ENCODE data around the gene BMPR1B.

DNA sequence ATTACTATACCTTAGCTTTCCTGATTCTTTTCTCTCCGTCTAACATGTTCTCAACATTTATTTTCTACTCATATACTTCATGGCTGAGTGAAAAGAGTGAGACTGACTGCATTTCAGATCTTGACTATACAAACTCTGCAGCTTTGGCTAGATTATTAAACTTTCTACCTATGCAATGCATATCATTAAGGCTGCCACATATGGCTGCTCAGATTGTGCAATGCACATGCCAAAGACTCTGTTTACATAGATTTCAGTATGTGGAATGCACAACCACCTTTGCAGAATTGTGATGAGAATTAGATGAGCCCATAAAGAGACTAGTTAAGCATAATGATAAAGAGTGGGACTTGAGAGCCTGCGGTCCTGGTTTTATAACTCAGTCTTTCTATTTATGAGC lies 196.5 kb downstream of the BMPR1B start:
- TF ChIP-seq, protein P1, sequence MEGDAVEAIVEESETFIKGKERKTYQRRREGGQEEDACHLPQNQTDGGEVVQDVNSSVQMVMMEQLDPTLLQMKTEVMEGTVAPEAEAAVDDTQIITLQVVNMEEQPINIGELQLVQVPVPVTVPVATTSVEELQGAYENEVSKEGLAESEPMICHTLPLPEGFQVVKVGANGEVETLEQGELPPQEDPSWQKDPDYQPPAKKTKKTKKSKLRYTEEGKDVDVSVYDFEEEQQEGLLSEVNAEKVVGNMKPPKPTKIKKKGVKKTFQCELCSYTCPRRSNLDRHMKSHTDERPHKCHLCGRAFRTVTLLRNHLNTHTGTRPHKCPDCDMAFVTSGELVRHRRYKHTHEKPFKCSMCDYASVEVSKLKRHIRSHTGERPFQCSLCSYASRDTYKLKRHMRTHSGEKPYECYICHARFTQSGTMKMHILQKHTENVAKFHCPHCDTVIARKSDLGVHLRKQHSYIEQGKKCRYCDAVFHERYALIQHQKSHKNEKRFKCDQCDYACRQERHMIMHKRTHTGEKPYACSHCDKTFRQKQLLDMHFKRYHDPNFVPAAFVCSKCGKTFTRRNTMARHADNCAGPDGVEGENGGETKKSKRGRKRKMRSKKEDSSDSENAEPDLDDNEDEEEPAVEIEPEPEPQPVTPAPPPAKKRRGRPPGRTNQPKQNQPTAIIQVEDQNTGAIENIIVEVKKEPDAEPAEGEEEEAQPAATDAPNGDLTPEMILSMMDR (IDR thresholded peaks at IDR 0.05), result no peak
- TF ChIP-seq EZH2 (IDR thresholded peaks at IDR 0.05; ENCODE audit: borderline replicate concordance, insufficient read depth, low read depth, low read length, poor library complexity, severe bottlenecking), result no peak
